Measurements from ENCODE around the gene BTN1A1. TPM values are rescaled to one million over a fixed set of nuclear protein-coding genes. Genes with fewer than 3 reads are reported as not detected.

Gene BTN1A1
- total and polyA plus RNA-seq, 2 donors (not counting 1 experiment from before 2014, with no cell fraction given), result not detected

DNA sequence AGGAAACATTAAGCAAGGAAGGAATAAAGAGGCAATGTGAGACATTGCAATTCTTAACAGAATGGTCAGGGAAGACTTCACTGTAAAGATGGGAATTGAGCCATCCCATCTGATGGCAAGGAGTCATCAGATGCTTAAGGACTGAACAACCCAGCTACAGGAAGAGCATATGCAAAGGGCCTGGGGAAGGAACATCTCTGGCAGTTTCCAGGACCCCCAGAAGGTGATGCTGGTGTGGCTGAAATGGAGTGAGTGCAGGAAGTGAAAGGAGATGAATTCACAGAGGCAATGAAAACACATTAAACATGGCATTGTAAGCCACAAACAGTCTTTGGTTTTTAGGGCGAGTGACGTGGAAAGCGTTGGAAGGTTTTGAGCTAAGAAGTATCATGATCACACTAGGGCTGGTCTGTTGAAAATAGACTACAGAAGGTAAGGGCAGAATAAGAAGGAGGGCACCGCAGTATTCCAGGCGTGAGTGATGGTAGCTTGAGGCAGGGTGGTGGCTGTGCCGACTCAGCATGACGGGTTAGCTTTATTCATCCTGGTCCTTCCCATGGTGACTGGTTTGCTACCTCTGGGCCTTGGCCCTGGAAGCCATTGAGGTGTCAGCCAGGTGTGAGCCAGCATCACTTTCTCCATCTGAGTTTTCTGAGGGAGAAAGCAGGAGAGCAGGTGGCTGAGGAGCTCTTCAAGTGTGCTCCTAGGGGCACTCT is 35.5 kb upstream of the BTN1A1 start:
- peaks cover 18% of the 10 kb centered on the region for H3K79me2 ChIP-seq (ENCODE audit: control insufficient read depth, insufficient read depth, low read length)
- no peak overlapping the region for H3K9ac ChIP-seq (ENCODE audit: insufficient read depth, low read length)
- H2AFZ ChIP-seq (ENCODE audit: low read length), result no peak overlapping the region
- H3K27ac ChIP-seq (ENCODE audit: insufficient read depth, low read length), result no peak overlapping the region
- TF ChIP-seq, protein P1, sequence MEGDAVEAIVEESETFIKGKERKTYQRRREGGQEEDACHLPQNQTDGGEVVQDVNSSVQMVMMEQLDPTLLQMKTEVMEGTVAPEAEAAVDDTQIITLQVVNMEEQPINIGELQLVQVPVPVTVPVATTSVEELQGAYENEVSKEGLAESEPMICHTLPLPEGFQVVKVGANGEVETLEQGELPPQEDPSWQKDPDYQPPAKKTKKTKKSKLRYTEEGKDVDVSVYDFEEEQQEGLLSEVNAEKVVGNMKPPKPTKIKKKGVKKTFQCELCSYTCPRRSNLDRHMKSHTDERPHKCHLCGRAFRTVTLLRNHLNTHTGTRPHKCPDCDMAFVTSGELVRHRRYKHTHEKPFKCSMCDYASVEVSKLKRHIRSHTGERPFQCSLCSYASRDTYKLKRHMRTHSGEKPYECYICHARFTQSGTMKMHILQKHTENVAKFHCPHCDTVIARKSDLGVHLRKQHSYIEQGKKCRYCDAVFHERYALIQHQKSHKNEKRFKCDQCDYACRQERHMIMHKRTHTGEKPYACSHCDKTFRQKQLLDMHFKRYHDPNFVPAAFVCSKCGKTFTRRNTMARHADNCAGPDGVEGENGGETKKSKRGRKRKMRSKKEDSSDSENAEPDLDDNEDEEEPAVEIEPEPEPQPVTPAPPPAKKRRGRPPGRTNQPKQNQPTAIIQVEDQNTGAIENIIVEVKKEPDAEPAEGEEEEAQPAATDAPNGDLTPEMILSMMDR (conservative IDR thresholded peaks at IDR 0.05 in 1 of 2, IDR thresholded peaks at IDR 0.05 in 1 of 2; ENCODE audit: low read depth in 1 of 2, low read length in 2 of 2), result no peak
- no peak for TF ChIP-seq EZH2 (IDR thresholded peaks at IDR 0.05; ENCODE audit: low read length, missing control alignments)
- H3K4me1 ChIP-seq (ENCODE audit: control insufficient read depth, extremely low read depth, insufficient read depth, low read length), result peaks cover 2% of the 10 kb centered on the region
- H3K4me2 ChIP-seq (ENCODE audit: extremely low read depth, insufficient read depth, low read length), result no peak overlapping the region
- H3K27me3 ChIP-seq (ENCODE audit: control insufficient read depth, insufficient read depth, low read length), result no peaks in the 10 kb centered on the region
- H3K36me3 ChIP-seq (ENCODE audit: control insufficient read depth, insufficient read depth, low read length), result peaks cover 37% of the 10 kb centered on the region
- no peaks in the 10 kb centered on the region for H3K9me3 ChIP-seq (ENCODE audit: control insufficient read depth, insufficient read depth, low read depth, low read length)
- no peak overlapping the region for H3K4me3 ChIP-seq (replicated peaks in 1 of 4; ENCODE audit: control extremely low read depth in 1 of 4, insufficient read depth in 1 of 4, low read depth in 3 of 4, low read length in 4 of 4)
- no peak for DNase-seq (ENCODE audit: low read depth in 2 of 2)
- H4K20me1 ChIP-seq (ENCODE audit: control insufficient read depth, extremely low read depth, insufficient read depth, low read length), result no peaks in the 10 kb centered on the region

- TF ChIP-seq, protein P1 (conservative IDR thresholded peaks at IDR 0.05 in 1 of 2, IDR thresholded peaks at IDR 0.05 in 1 of 2; ENCODE audit: low read depth in 1 of 2, low read length in 2 of 2), result no peak
- TF ChIP-seq EZH2 (IDR thresholded peaks at IDR 0.05; ENCODE audit: low read length, missing control alignments), result no peak
- peaks cover 2% of the 10 kb centered on the region for H3K4me1 ChIP-seq (ENCODE audit: control insufficient read depth, extremely low read depth, insufficient read depth, low read length)
- H3K4me2 ChIP-seq (ENCODE audit: extremely low read depth, insufficient read depth, low read length), result no peak overlapping the region
- H3K9ac ChIP-seq (ENCODE audit: insufficient read depth, low read length), result no peak overlapping the region
- no peak overlapping the region for H3K27ac ChIP-seq (ENCODE audit: insufficient read depth, low read length)
- no peaks in the 10 kb centered on the region for H3K9me3 ChIP-seq (ENCODE audit: control insufficient read depth, insufficient read depth, low read depth, low read length)
- H4K20me1 ChIP-seq (ENCODE audit: control insufficient read depth, extremely low read depth, insufficient read depth, low read length), result no peaks in the 10 kb centered on the region
- H3K79me2 ChIP-seq (ENCODE audit: control insufficient read depth, insufficient read depth, low read length), result peaks cover 7% of the 10 kb centered on the region
- no peak overlapping the region for H2AFZ ChIP-seq (ENCODE audit: low read length)
- H3K36me3 ChIP-seq (ENCODE audit: control insufficient read depth, insufficient read depth, low read length), result peaks cover 36% of the 10 kb centered on the region
- no peak for DNase-seq (ENCODE audit: low read depth in 2 of 2)
- H3K27me3 ChIP-seq (ENCODE audit: control insufficient read depth, insufficient read depth, low read length), result no peaks in the 10 kb centered on the region
- H3K4me3 ChIP-seq (replicated peaks in 1 of 4; ENCODE audit: control extremely low read depth in 1 of 4, insufficient read depth in 1 of 4, low read depth in 3 of 4, low read length in 4 of 4), result no peak overlapping the region
These were observed 34.3 kb upstream of the BTN1A1 start for GRCh38 chr6:26465776-26466175.

DNA sequence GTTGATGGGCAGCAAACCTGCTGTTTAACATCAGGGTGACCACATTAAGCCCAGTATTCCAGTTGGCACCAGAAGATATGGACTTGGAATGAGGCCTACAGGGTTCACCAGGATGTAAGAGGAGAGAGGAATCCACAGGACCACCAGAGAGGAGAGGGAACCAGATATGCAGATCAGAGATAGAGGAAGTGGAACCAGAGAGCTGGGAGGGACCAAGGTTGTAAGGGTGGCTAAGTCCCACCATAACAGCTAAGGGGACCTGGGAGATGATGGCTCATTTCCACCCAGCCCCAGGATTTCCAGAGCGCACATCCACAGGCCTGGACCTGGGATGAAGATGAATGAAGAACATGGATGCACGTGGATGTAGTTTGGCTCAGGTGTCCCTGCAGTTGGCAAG is 31.3 kb upstream of the BTN1A1 start:
- Histone ChIP-seq H4K20me1 (ENCODE audit: control insufficient read depth, extremely low read depth, insufficient read depth, low read length) (no peaks in the 10 kb centered on the region), H3K27me3 (ENCODE audit: control insufficient read depth, insufficient read depth, low read length) (no peaks in the 10 kb centered on the region), H3K9me3 (ENCODE audit: control insufficient read depth, insufficient read depth, low read depth, low read length) (no peaks in the 10 kb centered on the region), H3K36me3 (ENCODE audit: control insufficient read depth, insufficient read depth, low read length) (peaks cover 23% of the 10 kb centered on the region), H3K4me1 (ENCODE audit: control insufficient read depth, extremely low read depth, insufficient read depth, low read length) (peaks cover 2% of the 10 kb centered on the region), H3K4me2 (ENCODE audit: extremely low read depth, insufficient read depth, low read length) (no peak overlapping the region), H3K4me3 (replicated peaks in 1 of 4; ENCODE audit: control extremely low read depth in 1 of 4, insufficient read depth in 1 of 4, low read depth in 3 of 4, low read length in 4 of 4) (no peak overlapping the region), H3K79me2 (ENCODE audit: control insufficient read depth, insufficient read depth, low read length) (no peaks in the 10 kb centered on the region), H3K9ac (ENCODE audit: insufficient read depth, low read length) (no peak overlapping the region), H3K27ac (ENCODE audit: insufficient read depth, low read length) (no peak overlapping the region), H2AFZ (ENCODE audit: low read length) (no peak overlapping the region)
- no peak for DNase-seq (ENCODE audit: low read depth in 2 of 2)
- TF ChIP-seq, protein P1 (conservative IDR thresholded peaks at IDR 0.05 in 1 of 2, IDR thresholded peaks at IDR 0.05 in 1 of 2; ENCODE audit: low read depth in 1 of 2, low read length in 2 of 2), result no peak
- TF ChIP-seq EZH2 (IDR thresholded peaks at IDR 0.05; ENCODE audit: low read length, missing control alignments), result no peak
